GM19240 (cell line): ENCODE results near the gene ZNF407.
A peak's percentile ranks its signal among the peaks of the same experiment; 100 is the strongest.

Experiments used
- DNase-seq: peaks from one replicate; pipeline ENCODE4 v3.0.0; 2011; ENCODE audit warnings: low spot score; ENCODE audit not compliant: insufficient read length

The ZNF407 gene

DNA sequence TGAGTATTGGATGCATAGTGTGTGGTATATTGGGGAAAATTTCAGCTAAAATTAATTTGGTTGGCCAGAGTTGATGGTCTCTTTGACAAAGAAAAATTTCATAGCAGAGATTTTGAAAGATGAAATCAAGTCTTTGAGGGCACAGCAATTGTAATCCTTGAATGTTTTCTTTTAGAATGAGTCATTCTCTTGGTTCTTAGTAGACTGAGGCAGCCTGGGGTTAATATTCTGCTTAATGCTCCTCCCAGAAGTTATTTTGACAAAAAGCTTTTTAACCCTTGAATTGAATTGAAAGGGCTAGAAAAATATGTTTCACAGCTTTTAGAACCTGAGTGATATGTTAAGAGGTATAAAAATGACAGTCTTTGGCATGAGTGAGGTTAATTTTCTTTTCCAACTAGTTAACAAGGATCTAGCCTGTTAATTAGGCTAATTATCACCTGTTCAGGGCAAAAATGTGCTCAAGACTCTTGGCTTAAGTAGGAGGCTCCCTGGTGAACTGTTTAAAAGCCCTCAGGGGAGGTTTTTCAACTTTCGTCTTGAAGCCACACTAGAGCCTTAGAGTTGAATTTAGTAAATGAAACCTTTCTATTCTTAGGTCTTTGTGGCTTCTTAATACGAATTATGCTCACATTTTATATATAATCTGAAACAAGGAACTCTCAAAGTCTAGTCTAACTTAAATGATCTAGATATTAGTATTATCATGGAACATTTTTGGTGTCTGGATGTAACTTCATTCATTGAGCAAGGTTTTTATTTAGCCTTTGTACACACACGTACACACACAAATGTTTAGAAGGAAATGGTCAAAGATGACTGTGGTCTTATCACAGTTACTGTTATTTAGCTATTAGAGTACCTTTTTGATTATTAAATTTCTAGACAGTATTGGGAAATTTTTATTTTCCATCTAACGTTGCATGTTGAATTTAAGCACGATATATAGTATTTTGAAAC is 272.5 kb downstream of the ZNF407 start:
- DNase-seq = peak; percentile 6

DNA sequence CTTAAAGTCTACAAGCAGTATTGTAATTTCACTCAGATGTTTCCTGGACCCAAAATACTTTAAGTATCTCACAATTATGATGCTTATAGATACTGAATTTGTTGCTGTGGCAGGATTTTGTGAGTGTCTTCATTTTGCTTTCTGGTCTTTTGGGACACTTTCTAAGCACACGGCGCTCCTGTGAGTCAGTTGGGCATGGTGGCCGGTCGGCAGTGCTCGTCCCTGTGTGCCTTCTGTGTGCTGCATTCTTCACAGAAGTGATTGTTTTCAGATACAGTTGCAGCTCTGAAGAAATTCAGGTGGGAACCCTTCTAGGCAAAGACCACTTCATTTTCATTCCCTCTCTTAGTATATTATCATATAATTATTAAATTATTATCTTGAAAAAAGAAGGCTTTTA is 273.3 kb downstream of the ZNF407 start:
- DNase-seq = no peak

DNA sequence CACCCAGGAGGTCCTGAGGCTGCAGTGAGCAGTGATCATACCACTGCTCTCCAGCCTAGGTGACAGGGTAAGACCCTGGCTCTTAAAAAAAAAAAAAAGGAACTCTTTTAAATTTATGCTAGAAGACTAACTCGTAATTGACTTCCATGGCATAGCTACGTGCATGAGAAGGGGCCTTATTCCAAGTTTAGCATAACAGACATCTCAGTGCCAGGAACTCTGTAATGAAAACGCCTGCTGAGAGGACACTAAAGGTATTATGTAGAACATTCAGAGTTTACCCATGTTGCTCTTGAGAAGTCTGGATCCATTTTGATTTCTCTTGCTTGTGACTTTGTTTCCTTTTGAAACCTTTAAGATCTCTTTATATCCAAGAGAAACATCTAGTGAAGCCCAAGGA is 276.0 kb downstream of the ZNF407 start:
- no peak for DNase-seq

- no peak for DNase-seq
Observed at GRCh38 chr18:74874351-74874750, 276.7 kb downstream of the ZNF407 start.

DNA sequence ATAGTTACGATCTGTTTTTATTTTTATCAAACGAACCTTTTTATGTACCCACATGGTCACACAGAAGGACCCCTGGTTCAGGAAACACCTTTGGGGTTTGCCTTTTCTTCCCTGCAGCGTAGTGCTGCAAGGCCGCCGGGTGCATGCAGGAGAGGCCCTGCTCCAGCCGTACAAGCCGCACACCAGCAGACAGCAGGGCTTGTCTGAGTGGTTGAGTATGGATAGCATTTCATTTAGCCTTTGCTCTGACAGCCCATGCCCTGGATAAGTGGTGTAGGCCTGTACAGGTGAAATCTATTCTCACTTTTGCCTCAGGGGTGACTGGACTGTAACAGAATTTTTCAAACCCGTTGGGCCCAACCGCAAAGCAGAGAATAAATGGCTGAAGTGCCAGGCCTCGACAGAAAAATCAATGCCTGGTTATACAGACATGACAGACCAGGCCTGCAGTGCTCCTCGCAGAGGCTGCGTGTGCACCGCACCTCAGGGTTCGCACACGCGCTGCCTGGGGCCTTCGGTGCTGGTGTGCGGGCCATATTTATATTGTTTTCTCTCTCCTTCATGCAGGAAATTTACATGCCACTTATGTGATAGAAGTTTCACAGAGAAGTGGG is 279.1 kb downstream of the ZNF407 start:
- no peak for DNase-seq

- no peak for DNase-seq
Observed at GRCh38 chr18:74878267-74878666, 280.6 kb downstream of the ZNF407 start.

DNA sequence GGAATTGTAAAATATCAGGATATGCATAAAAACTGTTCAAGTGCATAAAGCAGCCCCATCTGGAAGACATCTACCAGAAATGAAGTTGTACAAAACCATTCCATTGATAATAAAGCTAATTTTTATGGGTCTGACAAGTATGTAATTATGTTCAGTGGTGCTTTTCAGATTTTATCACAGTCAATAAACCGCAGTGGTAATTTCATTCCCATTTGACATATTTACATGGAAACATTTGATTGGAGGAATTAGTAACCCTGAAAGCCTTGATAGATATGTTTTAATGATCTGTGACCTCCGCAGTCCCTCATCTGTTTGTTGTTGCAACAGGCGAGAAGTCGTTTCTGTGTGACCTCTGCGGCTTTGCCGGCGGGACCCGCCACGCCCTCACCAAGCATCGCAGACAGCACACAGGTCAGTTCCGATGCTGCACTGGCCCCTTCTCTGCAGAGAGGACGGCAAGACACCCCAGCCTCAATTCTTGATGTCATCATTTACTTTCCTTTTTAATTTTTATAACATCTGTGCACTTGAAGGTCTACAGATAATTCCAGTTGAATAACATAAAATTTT is 283.1 kb downstream of the ZNF407 start:
- DNase-seq = no peak

- no peak for DNase-seq
Observed at GRCh38 chr18:74892066-74892627, 294.5 kb downstream of the ZNF407 start.

- no peak for DNase-seq
Observed at GRCh38 chr18:74895686-74896085, 298.0 kb downstream of the ZNF407 start.

GRCh38 chr18:74896390-74896991 is 298.8 kb downstream of the ZNF407 start:
- DNase-seq = peak; percentile 6

GRCh38 chr18:74897971-74898657 is 300.4 kb downstream of the ZNF407 start:
- DNase-seq = no peak

DNA sequence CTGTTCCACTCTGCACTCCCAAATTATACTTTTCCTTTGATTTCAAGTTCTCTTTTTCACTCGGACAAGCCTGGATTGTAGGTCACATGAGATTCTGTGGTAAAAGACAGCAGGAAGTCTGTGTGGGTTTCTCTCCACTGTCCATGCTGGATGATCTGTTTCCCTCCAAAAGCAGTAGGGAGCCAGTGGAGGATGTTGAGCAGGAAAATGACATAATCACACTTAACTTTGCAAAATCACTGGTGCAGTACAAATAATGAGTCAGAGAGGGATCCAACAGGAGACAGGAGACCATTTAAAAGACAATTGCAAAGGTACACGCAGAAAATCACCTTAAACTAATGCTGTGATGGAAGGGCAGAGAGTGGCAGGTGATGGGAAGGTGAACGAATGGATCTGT is 301.3 kb downstream of the ZNF407 start:
- DNase-seq = no peak

- DNase-seq = no peak
Observed at GRCh38 chr18:74899554-74899953, 301.9 kb downstream of the ZNF407 start.

DNA sequence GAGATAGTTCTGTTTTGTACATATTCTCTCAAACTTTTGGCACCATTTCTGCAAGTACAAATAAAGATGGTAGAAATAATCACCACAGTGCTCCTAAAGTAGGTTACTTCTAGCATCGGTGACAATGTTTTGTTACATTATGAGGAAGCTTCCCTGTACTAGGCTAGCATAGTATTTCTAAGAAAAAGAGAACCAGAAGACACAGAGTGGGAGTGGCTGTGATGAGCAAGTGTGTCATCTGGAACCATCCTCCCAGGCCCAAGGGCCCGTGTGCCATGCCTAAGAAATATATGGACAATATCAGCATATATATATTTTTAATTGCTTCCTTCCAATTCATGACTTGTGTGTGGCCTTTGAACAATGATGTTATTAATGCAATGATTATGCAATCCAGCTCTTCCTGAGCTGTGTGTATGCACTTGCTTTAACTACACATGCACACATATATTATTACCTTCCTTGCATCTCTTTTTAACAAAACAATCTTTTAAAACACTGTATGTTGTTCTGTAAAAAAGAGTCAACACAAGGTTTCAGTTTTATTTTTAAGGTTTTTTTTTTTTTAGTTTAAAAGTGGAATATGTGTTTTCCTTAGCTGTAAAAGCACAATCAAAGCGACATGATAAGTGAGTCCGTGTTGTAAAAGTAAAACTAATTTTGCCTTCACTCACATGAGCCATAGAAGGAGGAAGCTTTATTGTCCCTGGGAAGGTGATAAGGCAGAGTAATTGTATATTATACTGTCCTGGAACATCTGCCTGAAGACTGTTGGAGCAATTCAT is 303.9 kb downstream of the ZNF407 start:
- DNase-seq = no peak

GRCh38 chr18:74902147-74902455 is 304.4 kb downstream of the ZNF407 start:
- DNase-seq = no peak

GRCh38 chr18:74905247-74905646 is 307.6 kb downstream of the ZNF407 start:
- DNase-seq = no peak

GRCh38 chr18:74906184-74906583 is 308.5 kb downstream of the ZNF407 start:
- no peak for DNase-seq

DNA sequence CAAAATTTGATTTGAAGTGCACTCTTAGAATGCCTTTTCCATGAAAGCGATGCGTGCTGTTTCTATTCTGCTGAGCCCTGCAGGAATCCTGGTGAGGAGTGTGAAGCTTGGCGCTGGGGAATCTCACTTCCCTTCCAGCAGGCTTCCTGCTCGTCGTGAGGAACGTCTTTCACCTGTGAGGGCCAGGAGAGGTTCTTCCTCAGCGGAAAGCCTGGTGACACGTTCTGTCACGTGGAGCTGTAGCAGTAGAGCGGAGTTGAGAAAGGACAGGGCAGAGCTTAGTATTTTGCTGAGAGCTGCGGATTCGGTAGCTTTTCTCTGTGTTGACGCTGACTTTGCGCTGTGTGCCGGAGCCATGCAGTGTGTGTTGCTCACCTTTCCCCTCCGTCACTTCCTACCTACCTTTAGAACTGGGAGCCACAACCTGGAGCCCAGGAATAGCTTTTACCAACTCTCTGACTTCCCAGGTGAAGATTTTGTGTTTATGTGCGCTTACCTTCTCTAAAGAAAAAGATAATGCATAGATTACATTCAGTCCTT is 316.5 kb downstream of the ZNF407 start:
- DNase-seq = no peak

- DNase-seq = no peak
Observed at GRCh38 chr18:74914648-74915047, 317.0 kb downstream of the ZNF407 start.

DNA sequence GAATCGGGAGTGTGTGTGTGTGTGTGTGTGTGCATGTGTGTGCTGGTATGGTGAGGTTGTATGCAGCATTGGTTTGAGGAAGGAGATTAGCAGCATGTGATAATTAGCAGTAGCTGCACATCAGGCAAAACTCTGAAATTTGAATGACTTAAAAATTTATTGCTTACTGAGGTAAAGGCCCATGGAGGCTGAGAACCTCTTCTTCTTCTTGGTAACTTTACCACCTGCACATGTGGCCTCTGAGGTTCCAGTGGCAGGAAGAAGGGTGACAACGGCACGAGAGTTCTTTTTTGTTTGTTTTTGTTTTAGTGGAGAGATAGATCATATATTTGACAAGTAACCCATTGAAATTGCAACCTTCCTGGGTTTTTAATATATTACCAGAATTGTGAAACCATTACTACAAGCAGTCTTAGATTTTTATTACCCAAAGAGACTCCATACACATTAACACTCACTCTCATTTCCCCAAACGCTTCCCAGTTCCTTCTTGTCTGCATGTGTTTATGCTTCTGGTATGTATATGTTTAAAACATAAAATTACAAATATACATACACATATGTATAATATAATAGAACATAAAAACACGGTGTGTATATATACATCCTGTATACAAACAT is 319.2 kb downstream of the ZNF407 start:
- no peak for DNase-seq
